WTC11 (cell line): ENCODE data around the gene CSTPP1.

Experiments used
- CREB1 ChIP-seq: sonication (generic); formaldehyde crosslinking; IDR thresholded peaks from 2 replicates; pipeline ENCODE4 v1.8.0; 2023; ENCODE audit warnings: mild to moderate bottlenecking, missing genetic modification reagents
- ELF4 ChIP-seq: sonication (generic); formaldehyde crosslinking; IDR thresholded peaks from 2 replicates; pipeline ENCODE4 v1.8.1; 2022; ENCODE audit warnings: low read depth, mild to moderate bottlenecking, moderate library complexity, missing genetic modification reagents
- ESRRA ChIP-seq: sonication (generic); formaldehyde crosslinking; IDR thresholded peaks from 2 replicates; pipeline ENCODE4 v1.8.1; 2022; ENCODE audit warnings: mild to moderate bottlenecking, missing genetic modification reagents, borderline replicate concordance
- FOXK1 ChIP-seq: sonication (generic); formaldehyde crosslinking; IDR thresholded peaks from 2 replicates; pipeline ENCODE4 v1.8.0; 2022; ENCODE audit warnings: mild to moderate bottlenecking, moderate library complexity, missing genetic modification reagents
- GTF2I ChIP-seq: fragments of 250-450 bp; sonication (Bioruptor Pico); conservative IDR thresholded peaks from 2 replicates; pipeline ENCODE4 v1.4.0; 2021; ENCODE audit warnings: mild to moderate bottlenecking
- KAT7 ChIP-seq: sonication (generic); formaldehyde crosslinking; IDR thresholded peaks from 2 replicates; pipeline ENCODE4 v1.8.1; 2023; ENCODE audit warnings: missing genetic modification reagents, mild to moderate bottlenecking, borderline replicate concordance
- RELA ChIP-seq: sonication (generic); formaldehyde crosslinking; IDR thresholded peaks from 2 replicates; pipeline ENCODE4 v1.8.1; 2022; ENCODE audit warnings: missing genetic modification reagents, mild to moderate bottlenecking, borderline replicate concordance
- SP1 ChIP-seq: sonication (generic); formaldehyde crosslinking; conservative IDR thresholded peaks from 2 replicates; pipeline ENCODE4 v1.8.1; 2022; ENCODE audit warnings: missing genetic modification reagents
- TF ChIP-seq, protein P1 (sequence below): fragments of 200-600 bp; IDR thresholded peaks from 2 replicates; pipeline ENCODE4 v1.8.0; 2022; ENCODE audit warnings: antibody characterized with exemption
- TF ChIP-seq, protein P2 (sequence below): sonication (generic); formaldehyde crosslinking; IDR thresholded peaks from 2 replicates; pipeline ENCODE4 v1.8.1; 2023; ENCODE audit warnings: mild to moderate bottlenecking, missing genetic modification reagents, moderate library complexity
- TF ChIP-seq, protein P3 (sequence below): sonication (generic); formaldehyde crosslinking; IDR thresholded peaks from 2 replicates; pipeline ENCODE4 v1.8.0; 2022; ENCODE audit warnings: mild to moderate bottlenecking, missing genetic modification reagents
- TF ChIP-seq, protein P4 (sequence below): sonication (generic); formaldehyde crosslinking; IDR thresholded peaks from 2 replicates; pipeline ENCODE4 v1.8.1; 2022; ENCODE audit warnings: low read depth, mild to moderate bottlenecking, moderate library complexity, missing genetic modification reagents, borderline replicate concordance
- TF ChIP-seq, protein P5 (sequence below): sonication (generic); formaldehyde crosslinking; IDR thresholded peaks from 2 replicates; pipeline ENCODE4 v1.8.1; 2022; ENCODE audit warnings: low read depth, missing genetic modification reagents, borderline replicate concordance

DNA sequence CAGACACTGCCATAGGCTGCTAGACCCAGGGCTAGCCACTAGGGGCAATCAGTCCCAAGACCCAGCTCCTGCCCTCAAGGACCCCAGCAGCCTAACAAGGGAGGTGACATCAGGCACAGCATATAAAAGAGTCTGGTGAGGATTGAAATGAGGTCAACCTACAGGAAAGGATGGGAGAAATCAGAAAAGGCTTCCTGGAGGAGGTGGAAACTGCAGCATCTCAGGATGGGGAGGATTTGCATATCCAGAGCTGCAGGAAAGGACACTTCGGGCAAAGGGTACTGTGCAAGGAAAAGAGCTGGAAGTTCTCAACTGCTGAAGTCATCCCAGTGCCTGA, 243.1 kb downstream of the CSTPP1 start:
- TF ChIP-seq KAT7 (CRISPR knock-in tag) (no peak), CREB1 (no peak), GTF2I (no peak), FOXK1 (CRISPR knock-in tag) (no peak), SP1 (no peak), RELA (no peak), ESRRA (CRISPR knock-in tag) (no peak), ELF4 (CRISPR knock-in tag) (no peak)
- TF ChIP-seq, protein P1, sequence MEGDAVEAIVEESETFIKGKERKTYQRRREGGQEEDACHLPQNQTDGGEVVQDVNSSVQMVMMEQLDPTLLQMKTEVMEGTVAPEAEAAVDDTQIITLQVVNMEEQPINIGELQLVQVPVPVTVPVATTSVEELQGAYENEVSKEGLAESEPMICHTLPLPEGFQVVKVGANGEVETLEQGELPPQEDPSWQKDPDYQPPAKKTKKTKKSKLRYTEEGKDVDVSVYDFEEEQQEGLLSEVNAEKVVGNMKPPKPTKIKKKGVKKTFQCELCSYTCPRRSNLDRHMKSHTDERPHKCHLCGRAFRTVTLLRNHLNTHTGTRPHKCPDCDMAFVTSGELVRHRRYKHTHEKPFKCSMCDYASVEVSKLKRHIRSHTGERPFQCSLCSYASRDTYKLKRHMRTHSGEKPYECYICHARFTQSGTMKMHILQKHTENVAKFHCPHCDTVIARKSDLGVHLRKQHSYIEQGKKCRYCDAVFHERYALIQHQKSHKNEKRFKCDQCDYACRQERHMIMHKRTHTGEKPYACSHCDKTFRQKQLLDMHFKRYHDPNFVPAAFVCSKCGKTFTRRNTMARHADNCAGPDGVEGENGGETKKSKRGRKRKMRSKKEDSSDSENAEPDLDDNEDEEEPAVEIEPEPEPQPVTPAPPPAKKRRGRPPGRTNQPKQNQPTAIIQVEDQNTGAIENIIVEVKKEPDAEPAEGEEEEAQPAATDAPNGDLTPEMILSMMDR = peak; percentile 44
- TF ChIP-seq, protein P2, sequence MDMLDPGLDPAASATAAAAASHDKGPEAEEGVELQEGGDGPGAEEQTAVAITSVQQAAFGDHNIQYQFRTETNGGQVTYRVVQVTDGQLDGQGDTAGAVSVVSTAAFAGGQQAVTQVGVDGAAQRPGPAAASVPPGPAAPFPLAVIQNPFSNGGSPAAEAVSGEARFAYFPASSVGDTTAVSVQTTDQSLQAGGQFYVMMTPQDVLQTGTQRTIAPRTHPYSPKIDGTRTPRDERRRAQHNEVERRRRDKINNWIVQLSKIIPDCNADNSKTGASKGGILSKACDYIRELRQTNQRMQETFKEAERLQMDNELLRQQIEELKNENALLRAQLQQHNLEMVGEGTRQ = no peak
- TF ChIP-seq, protein P3, sequence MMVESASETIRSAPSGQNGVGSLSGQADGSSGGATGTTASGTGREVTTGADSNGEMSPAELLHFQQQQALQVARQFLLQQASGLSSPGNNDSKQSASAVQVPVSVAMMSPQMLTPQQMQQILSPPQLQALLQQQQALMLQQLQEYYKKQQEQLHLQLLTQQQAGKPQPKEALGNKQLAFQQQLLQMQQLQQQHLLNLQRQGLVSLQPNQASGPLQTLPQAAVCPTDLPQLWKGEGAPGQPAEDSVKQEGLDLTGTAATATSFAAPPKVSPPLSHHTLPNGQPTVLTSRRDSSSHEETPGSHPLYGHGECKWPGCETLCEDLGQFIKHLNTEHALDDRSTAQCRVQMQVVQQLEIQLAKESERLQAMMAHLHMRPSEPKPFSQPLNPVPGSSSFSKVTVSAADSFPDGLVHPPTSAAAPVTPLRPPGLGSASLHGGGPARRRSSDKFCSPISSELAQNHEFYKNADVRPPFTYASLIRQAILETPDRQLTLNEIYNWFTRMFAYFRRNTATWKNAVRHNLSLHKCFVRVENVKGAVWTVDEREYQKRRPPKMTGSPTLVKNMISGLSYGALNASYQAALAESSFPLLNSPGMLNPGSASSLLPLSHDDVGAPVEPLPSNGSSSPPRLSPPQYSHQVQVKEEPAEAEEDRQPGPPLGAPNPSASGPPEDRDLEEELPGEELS (CRISPR knock-in tag) = no peak
- TF ChIP-seq, protein P4, sequence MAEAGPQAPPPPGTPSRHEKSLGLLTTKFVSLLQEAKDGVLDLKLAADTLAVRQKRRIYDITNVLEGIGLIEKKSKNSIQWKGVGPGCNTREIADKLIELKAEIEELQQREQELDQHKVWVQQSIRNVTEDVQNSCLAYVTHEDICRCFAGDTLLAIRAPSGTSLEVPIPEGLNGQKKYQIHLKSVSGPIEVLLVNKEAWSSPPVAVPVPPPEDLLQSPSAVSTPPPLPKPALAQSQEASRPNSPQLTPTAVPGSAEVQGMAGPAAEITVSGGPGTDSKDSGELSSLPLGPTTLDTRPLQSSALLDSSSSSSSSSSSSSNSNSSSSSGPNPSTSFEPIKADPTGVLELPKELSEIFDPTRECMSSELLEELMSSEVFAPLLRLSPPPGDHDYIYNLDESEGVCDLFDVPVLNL (CRISPR knock-in tag) = no peak
- TF ChIP-seq, protein P5, sequence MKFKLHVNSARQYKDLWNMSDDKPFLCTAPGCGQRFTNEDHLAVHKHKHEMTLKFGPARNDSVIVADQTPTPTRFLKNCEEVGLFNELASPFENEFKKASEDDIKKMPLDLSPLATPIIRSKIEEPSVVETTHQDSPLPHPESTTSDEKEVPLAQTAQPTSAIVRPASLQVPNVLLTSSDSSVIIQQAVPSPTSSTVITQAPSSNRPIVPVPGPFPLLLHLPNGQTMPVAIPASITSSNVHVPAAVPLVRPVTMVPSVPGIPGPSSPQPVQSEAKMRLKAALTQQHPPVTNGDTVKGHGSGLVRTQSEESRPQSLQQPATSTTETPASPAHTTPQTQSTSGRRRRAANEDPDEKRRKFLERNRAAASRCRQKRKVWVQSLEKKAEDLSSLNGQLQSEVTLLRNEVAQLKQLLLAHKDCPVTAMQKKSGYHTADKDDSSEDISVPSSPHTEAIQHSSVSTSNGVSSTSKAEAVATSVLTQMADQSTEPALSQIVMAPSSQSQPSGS (CRISPR knock-in tag) = no peak
